DND-41 (cell line): ENCODE results near the gene RRAS.

ENCODE experiments used
- ATAC-seq: fragments of 200-7000 bp; cut with Tn5 transposase; 3 replicates; pipeline ENCODE4 v1.9.1; 2021; ENCODE audit warnings: low read depth; ENCODE audit not compliant: insufficient read depth
- DNase-seq: peaks from one replicate; pipeline ENCODE4 v3.0.0-alpha.2; 2020
- H2AFZ ChIP-seq: 2 replicates; pipeline ENCODE4 v1.6.0; 2012; ENCODE audit warnings: low read depth, low read length
- H3K27ac ChIP-seq: 2 replicates; pipeline ENCODE4 v1.5.1; 2012; ENCODE audit warnings: low read length, inconsistent platforms
- H3K27me3 ChIP-seq: fragments of 200-600 bp; sonication (generic); 2 replicates; pipeline ENCODE4 v1.6.0; 2012; ENCODE audit warnings: low read length, mild to moderate bottlenecking, inconsistent platforms; ENCODE audit not compliant: insufficient read depth, poor library complexity
- H3K36me3 ChIP-seq: 2 replicates; pipeline ENCODE4 v1.5.1; 2012; ENCODE audit warnings: low read length, inconsistent platforms; ENCODE audit not compliant: insufficient read depth
- H3K4me1 ChIP-seq: 2 replicates; pipeline ENCODE4 v1.5.1; 2012; ENCODE audit warnings: mild to moderate bottlenecking, low read length; ENCODE audit not compliant: insufficient read depth
- H3K4me2 ChIP-seq: 2 replicates; pipeline ENCODE4 v1.6.0; 2012; ENCODE audit warnings: mild to moderate bottlenecking, moderate library complexity, low read length, inconsistent platforms; ENCODE audit not compliant: insufficient read depth
- H3K4me3 ChIP-seq, 2 experiments: fragments of 200-600 bp in 1 of 2; shearing (Covaris generic) in 1 of 2; 2 replicates each; pipeline ENCODE4 v1.5.1; 2012 to 2016; ENCODE audit warnings: inconsistent platforms in 2 of 2, low read length in 2 of 2, mild to moderate bottlenecking in 2 of 2, low read depth in 1 of 2, moderate library complexity in 1 of 2
- H3K79me2 ChIP-seq: 2 replicates; pipeline ENCODE4 v1.6.0; 2012; ENCODE audit warnings: low read length, inconsistent platforms; ENCODE audit not compliant: insufficient read depth
- H3K9ac ChIP-seq: 2 replicates; pipeline ENCODE4 v1.6.0; 2012; ENCODE audit warnings: low read depth, mild to moderate bottlenecking, inconsistent platforms, low read length, moderate library complexity
- H3K9me3 ChIP-seq: 2 replicates; pipeline ENCODE4 v1.5.1; 2012; ENCODE audit warnings: low read length, moderate library complexity, mild to moderate bottlenecking, inconsistent platforms; ENCODE audit not compliant: insufficient read depth, severe bottlenecking
- H4K20me1 ChIP-seq: 2 replicates; pipeline ENCODE4 v1.6.0; 2012; ENCODE audit warnings: low read length; ENCODE audit not compliant: insufficient read depth
- CTCF ChIP-seq: IDR thresholded peaks from 2 replicates; pipeline ENCODE4 v1.5.1; 2012; ENCODE audit warnings: borderline replicate concordance, low read length, moderate library complexity, mild to moderate bottlenecking; ENCODE audit not compliant: poor library complexity, severe bottlenecking; ENCODE audit errors: extremely low read depth
- EZH2 ChIP-seq: IDR thresholded peaks from 3 replicates; pipeline ENCODE4 v1.6.1; 2012; ENCODE audit warnings: borderline replicate concordance, low read depth, mild to moderate bottlenecking, moderate library complexity, low read length, inconsistent platforms; ENCODE audit not compliant: severe bottlenecking

Gene RRAS

GRCh38 chr19:49596407-49596806 lies 43.5 kb downstream of the RRAS start:
- Histone ChIP-seq H3K27ac (no peak overlapping the region), H3K27me3 (no peaks in the 10 kb centered on the region), H3K79me2 (peaks cover 82% of the 10 kb centered on the region), H3K9me3 (no peaks in the 10 kb centered on the region), H3K4me2 (no peak overlapping the region), H3K36me3 (peaks cover 83% of the 10 kb centered on the region), H2AFZ (no peak overlapping the region), H3K4me1 (peaks cover 20% of the 10 kb centered on the region), H3K4me3 (no peak overlapping the region), H4K20me1 (peaks cover 74% of the 10 kb centered on the region), H3K9ac (no peak overlapping the region)
- TF ChIP-seq CTCF (no peak), EZH2 (no peak)
- DNase-seq (no peak), ATAC-seq (no peak)

DNA sequence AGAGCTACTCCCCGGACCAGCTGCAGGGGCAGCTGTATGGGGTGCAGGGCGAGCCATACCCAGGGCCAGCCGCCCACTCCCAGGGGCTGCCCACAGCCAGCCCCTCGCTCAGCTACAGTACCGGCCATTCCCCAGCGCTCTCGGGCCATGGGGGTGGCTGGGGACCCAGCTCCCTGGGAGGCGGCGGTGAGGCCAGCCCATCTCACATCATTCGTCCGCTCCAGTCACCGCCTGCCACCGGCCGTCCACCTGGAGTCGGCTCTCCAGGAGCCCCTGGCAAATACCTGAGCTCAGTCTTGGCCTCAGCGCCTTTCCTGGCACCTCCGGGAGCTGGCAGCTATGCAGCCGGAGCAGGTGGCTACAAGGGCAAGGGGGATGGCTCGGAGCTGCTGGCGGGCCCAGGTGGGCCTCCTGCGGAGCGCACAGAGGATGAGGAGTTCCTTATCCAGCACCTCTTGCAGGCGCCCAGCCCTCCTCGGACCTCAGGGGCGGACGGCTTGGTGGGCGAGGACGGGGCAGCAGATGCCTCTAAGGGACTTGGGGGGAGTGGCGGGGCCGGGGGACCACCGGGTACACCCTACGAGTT lies 44.0 kb downstream of the RRAS start:
- no peaks in the 10 kb centered on the region for H3K9me3 ChIP-seq
- H3K27me3 ChIP-seq = no peaks in the 10 kb centered on the region
- DNase-seq (no peak), ATAC-seq (no peak)
- no peak overlapping the region for H3K4me2 ChIP-seq
- H3K9ac ChIP-seq = no peak overlapping the region
- peaks cover 20% of the 10 kb centered on the region for H3K4me1 ChIP-seq
- peaks cover 78% of the 10 kb centered on the region for H3K79me2 ChIP-seq
- no peak overlapping the region for H3K27ac ChIP-seq
- no peak overlapping the region for H3K4me3 ChIP-seq
- TF ChIP-seq EZH2 = no peak
- TF ChIP-seq CTCF = no peak
- H2AFZ ChIP-seq = no peak overlapping the region
- peaks cover 72% of the 10 kb centered on the region for H4K20me1 ChIP-seq
- peaks cover 80% of the 10 kb centered on the region for H3K36me3 ChIP-seq

DNA sequence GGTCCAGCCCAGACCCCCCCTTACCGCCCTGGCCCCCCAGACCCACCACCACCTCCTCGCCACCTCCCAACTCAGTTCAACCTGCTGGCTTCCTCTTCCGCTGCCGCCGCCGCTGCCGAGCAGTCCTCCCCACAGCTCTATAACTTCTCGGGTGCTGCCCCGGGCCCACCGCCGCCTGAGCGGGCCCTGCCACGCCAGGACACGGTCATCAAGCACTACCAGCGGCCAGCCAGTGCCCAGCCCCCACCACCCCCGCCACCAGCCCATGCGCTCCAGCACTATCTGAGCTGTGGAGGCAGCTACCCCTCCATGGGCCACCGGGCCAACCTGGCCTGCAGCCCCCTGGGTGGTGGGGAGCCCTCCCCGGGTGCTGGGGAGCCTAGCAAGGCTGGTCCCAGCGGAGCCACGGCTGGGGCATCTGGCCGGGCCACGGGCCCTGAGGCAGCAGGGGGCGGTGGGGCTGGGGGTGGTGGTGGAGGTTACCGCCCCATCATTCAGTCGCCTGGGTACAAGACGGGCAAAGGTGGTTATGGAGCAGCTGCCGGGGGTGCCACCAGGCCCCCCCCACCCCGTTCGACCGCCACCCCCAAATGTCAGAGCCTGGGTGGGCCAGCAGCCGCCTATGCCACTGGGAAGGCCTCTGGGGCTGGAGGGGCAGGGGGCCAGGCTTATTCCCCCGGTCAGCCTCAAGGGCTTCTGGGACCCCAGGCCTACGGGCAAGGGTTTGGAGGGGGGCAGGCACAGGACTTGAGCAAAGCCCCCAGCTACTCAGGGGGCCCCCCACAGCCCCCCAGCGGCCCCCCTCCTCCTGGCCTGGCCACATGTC lies 44.7 kb downstream of the RRAS start:
- H2AFZ ChIP-seq = no peak overlapping the region
- no peak overlapping the region for H3K4me2 ChIP-seq
- ATAC-seq (no peak), DNase-seq (no peak)
- no peak for TF ChIP-seq EZH2
- no peak for TF ChIP-seq CTCF
- H3K36me3 ChIP-seq = peaks cover 73% of the 10 kb centered on the region
- H3K4me1 ChIP-seq = peaks cover 23% of the 10 kb centered on the region
- no peaks in the 10 kb centered on the region for H3K9me3 ChIP-seq
- peaks cover 69% of the 10 kb centered on the region for H4K20me1 ChIP-seq
- H3K4me3 ChIP-seq = no peak overlapping the region
- H3K27ac ChIP-seq = no peak overlapping the region
- no peak overlapping the region for H3K9ac ChIP-seq
- H3K27me3 ChIP-seq = no peaks in the 10 kb centered on the region
- H3K79me2 ChIP-seq = peaks cover 82% of the 10 kb centered on the region
